HG03060 (cell line): ENCODE results near the gene APP.
"Not testable (repeated sequence)": the region's sequence is repeated elsewhere in the genome, so short reads cannot be mapped to it uniquely, and the experiment has no call there.

Experiments used
- ATAC-seq: cut with Tn5 transposase; IDR thresholded peaks from one replicate; pipeline ENCODE4 v1.9.1; 2021; ENCODE audit warnings: low read depth, moderate number of reproducible peaks; ENCODE audit not compliant: unreplicated experiment

APP gene

DNA sequence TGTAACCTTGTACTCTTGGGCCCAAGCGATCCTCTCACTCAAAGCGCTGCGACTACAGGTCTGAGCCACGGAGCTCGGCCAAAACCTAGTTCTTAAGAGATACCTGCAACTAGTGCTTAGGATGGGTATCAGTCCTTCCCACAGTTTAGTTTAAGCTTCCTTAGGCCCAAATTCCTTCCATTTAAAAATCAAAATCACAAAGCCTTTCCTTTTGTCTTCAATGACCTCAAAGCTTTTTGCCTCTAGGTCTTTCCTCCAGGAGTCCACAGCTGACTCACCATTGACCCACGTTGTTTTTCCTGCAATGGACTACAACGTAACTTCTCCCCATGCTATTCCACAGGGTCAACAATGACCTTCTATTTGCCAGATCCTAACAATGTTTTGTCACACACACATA is 64.0 kb downstream of the APP start:
- no peak for ATAC-seq

DNA sequence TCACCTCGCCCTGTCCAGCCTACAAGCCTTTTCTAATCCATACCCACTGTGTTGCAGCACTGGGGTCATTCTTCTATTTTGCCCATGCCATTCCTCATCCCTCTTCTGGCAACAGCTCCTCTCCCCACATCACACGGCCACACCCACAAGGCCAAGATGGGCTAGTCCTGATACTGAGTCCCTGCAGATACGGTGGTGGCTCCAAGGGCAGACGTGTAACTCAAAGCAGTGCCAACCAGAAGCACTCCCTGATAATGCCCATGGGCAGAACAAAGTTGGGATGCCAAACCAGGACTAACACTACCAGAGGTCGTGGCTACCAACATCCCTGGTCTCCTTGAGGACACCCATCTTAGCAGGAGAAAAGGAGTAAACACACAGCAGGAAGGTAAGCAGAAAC is 64.8 kb downstream of the APP start:
- ATAC-seq: no peak

DNA sequence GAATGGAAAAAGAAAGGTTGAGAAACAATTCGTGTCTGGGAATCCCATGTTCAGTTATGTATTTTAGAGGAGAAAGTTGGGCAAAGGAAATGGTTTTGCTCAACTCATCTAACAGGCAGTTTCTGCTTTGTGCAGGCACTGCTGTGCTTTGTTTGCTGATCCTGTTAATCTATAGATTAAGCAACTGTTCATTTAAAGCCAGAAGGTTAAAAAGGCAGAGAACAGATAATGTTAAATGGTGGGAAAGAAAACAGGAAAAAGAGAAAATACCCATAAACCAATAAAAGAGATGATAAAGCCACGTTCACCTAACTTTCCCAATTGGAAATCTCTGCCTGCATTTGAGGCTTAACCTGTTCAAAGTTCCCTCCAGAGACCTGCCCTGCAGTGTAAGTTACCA is 70.0 kb downstream of the APP start:
- no peak for ATAC-seq

DNA sequence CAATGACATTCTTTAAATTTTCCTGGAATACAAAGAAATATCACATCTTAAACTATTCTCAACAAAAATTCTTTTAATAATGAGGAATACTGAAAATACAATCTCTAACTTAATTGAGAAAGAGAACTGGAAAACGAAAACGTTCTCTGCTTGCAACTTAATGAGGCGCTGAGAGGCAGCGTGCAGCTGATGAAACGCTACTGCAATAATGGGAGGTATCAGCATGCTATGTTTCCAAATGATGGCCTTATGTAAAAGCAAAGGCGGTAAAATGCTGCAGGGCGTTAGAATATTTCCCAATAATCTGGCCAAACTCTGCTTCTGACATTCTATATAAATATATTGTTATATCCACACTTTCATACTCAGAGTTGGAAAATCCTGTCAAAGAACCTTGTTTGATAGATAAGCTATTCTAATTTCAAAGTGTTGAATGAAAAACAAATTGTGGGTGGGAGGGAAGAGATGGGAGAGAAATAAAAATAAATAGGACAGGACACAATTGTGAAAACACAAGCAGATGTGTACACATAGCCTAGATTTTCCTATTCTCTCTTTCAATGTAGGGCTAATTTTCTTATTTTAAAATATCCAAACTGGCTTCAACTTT is 70.9 kb downstream of the APP start:
- no peak for ATAC-seq

DNA sequence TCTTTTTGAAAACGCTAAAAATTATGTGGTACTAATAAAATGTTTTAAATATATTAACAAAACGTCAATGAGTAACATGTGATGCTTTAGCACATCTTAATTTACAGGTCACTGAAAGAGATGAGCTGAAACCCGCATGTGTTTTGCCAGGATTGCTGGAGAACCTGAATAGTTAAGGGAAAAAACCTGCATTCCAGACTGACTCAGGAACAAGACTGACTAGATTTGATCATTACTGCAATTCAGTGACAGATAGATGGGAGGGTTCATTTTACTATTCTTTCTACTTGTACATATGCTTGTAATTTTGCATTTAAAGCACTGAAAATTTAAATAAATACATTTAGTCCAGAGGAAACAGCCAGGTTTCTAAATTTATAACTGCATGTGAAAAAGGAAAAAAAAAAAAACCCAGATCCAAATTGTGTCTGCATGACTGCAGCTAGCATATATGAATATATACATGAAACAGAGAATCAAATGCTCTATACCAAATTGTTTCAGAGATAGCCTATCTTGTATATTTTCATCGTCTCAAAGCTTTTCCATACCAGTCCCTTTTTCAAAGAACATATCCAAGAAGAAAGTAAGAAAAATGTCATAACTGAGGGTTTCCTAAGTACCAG is 71.7 kb downstream of the APP start:
- no peak for ATAC-seq

DNA sequence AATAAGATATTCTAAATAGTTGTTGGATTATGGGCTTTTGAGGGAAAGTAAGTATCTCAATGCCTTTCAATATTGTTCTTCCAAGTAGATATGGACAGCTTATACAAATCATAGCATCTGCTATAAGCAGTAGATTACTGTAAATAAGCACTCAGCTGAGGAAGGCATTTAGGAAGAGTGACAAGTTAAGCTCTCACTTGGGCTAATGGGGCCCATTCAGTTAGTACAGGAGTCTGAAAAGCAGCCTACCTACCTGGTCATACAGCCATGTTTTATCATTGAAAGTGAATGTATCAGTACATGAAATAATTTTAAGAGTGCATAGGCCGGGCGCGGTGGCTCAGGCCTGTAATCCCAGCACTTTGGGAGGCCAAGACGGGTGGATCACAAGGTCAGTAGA is 73.1 kb downstream of the APP start:
- no peak for ATAC-seq

DNA sequence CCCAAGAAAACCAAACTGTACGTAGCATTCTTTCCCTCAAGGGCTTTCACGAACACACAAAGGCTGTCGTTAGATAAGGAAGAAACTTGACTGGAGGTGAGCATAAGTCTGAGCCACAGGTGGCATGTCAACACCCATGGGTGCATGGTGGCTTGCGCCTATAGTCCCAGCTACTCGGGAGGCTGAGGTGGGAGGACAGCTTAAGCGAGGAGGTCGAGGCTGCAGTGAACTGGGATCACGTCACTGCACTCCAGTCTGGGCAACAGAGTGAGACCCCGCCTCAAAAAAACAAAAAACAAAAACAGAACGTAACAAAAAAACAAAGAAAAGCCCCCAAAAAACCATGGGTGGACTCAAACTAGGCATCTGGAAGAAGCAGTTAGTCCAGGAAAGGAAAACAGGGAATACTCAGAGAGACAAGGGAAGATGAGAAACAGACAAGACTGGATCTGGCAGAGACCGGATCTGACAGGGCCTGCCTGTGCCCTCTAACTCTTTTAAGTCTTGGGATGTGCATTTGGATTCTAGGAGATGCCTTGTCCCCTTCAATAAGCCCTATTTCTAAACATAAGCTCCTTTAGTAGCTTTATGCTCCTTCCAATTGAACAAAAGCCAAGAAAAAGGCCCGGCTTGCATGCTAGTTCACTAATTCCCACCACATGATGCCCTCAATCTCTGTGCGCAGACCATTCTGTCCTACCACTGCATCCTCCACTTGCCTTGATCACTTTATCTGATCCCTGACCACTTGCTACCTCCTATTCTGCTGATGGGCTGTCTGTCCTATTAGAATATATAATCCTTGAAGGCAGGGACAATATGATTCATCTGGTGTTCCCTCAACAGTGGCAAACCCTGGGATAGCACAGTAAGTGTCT is 73.8 kb downstream of the APP start:
- ATAC-seq: no peak

DNA sequence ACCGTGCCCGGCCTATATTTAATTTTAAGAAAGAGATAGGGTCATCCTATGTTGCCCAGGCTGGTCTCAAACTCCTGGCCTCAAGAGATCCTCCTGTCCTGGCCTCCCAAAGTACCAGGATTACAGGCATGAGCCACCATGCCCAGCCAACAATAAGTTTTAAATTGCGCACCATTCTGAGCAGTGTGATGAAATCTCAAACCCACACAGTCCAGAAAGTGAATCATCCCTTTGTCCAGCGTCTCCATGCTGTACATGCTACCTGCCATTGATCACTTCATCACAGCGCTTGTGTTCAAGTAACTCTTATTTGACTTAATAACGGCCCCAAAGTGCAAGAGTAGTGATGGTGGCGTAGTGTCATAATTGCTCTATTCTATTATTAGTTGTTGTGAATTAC is 75.4 kb downstream of the APP start:
- no peak for ATAC-seq

DNA sequence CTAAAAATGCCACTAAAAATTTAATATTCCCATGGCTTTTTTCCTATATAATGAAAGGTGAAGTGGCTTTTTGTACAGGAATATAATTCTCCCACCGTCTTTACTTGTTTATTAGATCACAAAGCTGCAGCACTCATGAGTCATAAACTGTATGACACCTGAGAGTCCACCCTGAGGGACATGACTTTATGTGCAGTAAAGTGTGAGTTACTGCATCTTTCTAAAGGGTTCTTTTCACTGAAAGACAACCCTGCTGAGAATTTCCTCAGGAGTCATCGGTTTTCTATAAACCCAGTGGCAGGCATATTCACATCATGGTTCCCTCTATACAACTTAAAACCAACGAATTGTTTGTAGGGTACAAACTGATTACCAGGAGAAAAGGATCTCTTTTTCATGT is 77.4 kb downstream of the APP start:
- ATAC-seq: no peak

DNA sequence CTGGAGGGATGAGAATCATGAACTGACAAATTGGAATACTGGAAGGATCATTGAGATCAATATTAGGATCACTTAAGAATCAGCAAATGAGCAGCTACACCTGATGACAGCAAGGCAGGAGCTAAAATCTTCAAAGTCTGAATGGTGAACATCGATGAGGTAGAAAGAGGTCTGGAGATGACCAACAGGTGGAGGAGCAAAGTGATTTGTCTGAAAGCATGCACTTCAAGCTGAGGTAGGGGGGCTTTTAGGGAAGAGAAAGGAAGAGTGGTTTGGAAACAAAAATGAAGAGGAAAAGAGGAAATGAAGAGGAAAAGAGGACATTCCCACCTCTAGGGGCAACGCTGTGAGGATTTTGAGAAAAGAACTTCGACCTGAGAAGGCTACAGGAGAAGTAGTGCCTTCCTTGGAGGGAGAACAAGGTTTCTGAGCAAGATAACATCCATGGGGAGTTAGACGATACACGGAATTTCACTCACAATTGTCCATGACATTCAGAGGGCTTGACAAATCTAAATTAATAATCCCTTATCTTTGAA is 79.0 kb downstream of the APP start:
- no peak for ATAC-seq

DNA sequence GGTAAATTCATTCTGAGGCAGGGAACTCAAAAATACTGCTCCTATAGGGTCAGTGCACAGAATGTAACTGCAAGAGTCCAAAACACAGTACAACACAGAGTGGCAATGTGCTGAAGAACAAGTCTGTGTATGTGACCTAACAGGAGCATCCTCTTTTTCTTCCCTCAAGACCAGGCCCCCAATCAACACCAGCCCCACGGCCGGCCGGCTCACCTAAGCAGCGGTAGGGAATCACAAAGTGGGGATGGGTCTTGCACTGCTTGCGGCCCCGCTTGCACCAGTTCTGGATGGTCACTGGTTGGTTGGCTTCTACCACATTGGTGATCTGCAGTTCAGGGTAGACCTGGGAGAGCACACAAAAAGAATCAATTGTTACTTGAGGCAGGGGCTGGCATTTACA is 80.8 kb downstream of the APP start:
- ATAC-seq: no peak

DNA sequence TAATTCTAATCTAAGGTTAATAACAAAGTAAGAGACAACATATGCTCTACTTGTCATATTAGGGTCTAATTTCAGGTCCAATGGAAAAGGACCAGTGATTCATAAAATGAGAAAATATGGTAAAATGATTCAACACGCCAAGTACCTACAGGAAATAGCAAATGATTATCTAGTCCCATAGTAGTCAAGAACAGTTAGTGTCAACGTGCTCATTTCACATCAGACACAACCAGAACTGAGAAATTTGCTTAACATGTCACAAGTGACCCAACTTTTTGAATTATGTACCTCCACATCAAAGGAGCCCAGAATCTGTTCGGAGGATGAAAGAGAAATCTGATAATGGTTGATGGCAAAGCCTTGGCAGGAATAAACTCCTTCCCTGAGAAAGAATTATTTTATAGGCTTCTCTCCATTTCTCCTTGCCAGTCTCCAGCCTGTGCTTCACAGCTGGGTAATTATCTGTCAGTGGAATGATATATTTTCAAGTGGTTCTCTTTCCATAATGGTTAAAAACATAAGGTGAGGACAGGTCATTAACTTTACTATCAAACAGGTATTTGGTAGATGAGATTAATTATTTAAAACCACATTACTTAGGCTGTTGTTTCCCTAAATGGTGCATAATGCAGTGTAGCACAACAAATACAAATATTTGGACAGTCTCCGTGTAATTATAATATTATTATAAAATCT is 83.2 kb downstream of the APP start:
- no peak for ATAC-seq

DNA sequence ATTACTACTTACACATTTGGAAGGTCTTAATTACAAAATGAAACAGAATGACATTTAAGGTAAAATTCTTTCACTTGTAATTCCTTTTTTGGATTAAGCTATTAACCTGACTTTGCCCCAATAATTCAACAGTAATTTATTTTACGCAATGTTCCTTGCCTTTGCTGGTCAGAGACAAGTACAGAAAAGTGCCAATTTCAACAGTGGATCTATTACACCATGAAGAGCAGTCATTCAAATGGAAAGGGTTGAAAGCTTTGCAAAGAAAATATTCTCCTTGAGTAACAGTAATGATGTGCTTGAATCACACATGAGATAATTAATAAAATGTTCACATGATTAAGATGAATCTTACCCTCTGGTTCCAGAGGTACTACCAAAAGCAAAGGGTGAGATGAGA is 84.7 kb downstream of the APP start:
- no peak for ATAC-seq

DNA sequence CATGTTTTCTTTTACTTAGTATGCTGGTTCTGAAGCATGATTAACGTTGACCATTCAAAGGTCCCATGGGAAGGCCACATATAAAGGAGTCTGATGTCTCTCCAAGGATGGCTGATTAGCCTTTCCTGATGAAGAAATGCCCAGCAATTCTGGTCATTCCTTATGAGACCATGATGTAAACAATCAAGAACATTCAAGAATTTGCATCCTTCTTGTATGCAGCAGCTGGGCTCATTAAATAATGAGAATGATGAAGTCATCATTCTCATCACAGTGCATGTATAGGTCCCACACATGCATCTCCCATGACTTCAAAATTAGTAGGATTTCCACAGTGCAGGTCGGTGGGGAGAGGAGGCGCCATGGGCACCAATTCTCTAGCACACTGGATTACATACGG is 85.4 kb downstream of the APP start:
- ATAC-seq: no peak

DNA sequence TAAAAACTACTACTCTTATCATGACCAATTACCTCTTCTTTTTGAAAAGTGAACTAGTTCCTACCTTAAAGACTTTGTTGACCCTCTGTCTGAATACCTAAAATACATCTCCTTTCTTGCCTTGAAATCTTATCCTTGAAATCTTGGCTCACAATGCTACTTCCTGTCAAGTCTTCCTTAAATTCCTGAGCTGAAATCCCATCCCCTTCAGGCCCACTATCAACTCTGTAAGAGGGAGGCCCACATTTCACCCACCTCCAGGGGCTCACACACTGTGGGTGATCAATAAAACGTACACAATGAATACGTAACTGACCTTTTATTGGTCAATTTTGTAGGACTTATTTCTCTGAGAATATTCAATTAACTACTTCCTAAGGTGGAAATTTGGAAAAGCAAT is 88.0 kb downstream of the APP start:
- no peak for ATAC-seq

DNA sequence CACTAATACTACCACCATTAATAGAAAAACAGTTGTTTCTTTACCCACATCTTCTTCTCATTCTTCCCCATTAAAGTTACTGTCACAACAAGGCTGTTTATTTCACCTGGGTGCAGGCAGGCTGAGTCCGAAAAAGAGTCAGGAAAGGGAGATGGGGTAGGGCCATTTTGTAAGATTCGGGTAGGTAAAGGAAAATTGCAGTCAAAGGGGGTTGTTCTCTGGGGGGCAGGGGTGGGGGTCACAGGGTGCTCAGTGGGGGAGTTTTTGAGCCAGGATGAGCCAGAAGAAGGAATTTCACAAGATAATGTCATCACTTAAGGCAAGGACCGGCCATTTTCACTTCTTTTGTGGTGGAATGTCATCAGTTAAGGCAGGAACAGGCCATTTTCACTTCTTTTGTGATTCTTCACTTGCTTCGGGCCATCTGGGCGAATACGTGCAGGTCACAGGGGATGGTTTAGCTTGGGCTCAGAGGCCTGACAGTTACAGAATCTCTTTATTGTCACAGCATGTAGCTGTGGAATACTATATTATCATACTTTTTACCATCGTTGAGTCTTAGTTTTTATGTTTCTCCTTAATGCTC is 89.3 kb downstream of the APP start:
- ATAC-seq: not testable (repeated sequence)

DNA sequence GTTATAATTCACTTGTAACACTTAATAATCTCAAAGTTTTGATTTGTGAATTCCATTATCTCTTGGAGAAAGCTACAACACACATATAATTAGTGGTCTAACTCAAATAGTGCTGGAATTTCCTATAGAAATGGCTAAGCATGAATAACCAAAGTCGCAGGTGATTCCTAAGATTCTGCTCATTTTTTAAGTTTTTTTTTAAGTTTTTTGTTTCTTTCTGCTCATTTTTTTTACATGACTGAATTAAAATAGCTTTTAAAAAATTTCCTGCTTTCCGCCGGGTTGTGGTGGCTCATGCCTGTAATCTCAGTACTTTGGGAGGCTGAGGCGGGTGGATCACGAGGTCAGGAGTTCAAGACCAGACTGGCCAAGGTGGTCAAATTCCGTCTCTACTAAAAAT is 90.4 kb downstream of the APP start:
- no peak for ATAC-seq

DNA sequence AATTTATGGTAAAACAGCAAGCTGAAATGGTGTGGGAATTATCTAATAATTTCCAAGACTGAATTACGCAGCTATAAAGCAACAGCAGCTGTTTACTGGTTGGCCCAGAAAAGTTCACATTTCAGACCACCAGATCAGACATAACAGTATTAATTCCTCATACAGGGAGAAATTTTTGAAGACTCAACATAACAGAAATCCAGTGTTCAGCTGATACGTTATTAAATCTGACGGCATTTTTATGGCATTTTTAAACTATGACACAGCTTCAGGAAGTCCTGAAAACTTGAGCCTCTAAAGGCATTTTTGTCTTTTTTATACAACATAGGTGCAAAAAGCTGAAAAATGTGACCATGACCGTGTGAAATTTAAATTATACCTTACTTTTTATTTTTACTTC is 91.2 kb downstream of the APP start:
- ATAC-seq: no peak

DNA sequence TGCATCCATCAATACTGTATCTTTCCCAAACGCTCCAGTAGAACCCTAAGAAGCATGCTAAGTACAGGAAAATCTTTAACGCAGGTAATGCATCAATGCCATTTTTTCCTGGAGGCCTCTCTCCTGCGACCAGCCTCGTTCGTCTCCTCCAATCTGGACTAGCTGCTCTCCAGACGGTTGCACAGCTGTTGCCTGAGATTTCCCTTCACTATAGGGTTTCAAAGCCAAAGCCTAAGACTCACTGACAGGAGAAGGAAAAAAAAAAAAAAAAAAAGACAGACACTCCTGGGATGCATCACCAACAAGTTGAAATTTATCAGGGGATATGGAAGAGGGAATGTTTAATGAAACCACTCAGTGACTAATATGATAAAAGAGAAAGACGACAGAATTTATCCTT is 93.0 kb downstream of the APP start:
- no peak for ATAC-seq
